T-cell (primary cell): ENCODE results near the gene RNF212. TPM values are rescaled to one million over a fixed set of nuclear protein-coding genes. Genes with fewer than 3 reads are reported as not detected.

Source experiments
- ATAC-seq, 4 experiments: fragments of 200-7000 bp in 3 of 4; fragments of 150-1000 bp in 1 of 4; cut with Tn5 transposase; replicated peaks in 1 of 4; 1 replicate in 3 of 4; 2 replicates in 1 of 4; pipeline ENCODE4 v1.10.0; 2021; ENCODE audit warnings: moderate library complexity in 3 of 4, mild to moderate bottlenecking in 2 of 4, moderate number of reproducible peaks in 1 of 4
- CTCF ChIA-PET, 2 donors: fragments of 300-600 bp; sonication (Branson Sonifier 250); formaldehyde crosslinking; loops; one replicate each; lab custom pipeline; 2022; ENCODE audit warnings: antibody characterized with exemption in 2 of 2; lab: Charles Lee
- POLR2A ChIA-PET, 2 donors: fragments of 300-600 bp; sonication (Branson Sonifier 250); formaldehyde crosslinking; loops; one replicate each; lab custom pipeline; 2022; ENCODE audit warnings: antibody characterized with exemption in 2 of 2; lab: Charles Lee
- DNase-seq, 35 experiments: peaks; one replicate each; pipeline versions ENCODE4 v3.0.0 to v3.0.0-alpha.2; 2013 to 2023
- H3K27ac ChIP-seq: one replicate; pipeline ENCODE4 v1.5.1; 2013; ENCODE audit warnings: low read length
- H3K27me3 ChIP-seq, 2 experiments: replicated peaks in 1 of 2; 1 replicate in 1 of 2; 2 replicates in 1 of 2; pipeline versions ENCODE4 v1.6.1 to v1.7.0; 2013; ENCODE audit warnings: low read length in 1 of 2, mixed read lengths in 1 of 2; ENCODE audit not compliant: control insufficient read depth in 2 of 2, insufficient read depth in 2 of 2; ENCODE audit errors: extremely low read depth in 1 of 2
- H3K36me3 ChIP-seq, 2 donors: 1 replicate in 1 of 2; 2 replicates in 1 of 2; pipeline versions ENCODE4 v1.6.1 to v1.7.0; 2013; ENCODE audit warnings: low read length in 1 of 2; ENCODE audit not compliant: control insufficient read depth in 2 of 2, insufficient read depth in 1 of 2; ENCODE audit errors: extremely low read depth in 1 of 2
- H3K4me1 ChIP-seq, 2 experiments: 1 replicate in 1 of 2; 2 replicates in 1 of 2; pipeline versions ENCODE4 v1.6.1 to v1.7.0; 2013; ENCODE audit warnings: low read length in 2 of 2, mixed read lengths in 1 of 2; ENCODE audit not compliant: insufficient read depth in 2 of 2, control insufficient read depth in 1 of 2; ENCODE audit errors: extremely low read depth in 1 of 2
- H3K4me3 ChIP-seq, 2 donors: 1 replicate in 1 of 2; 2 replicates in 1 of 2; pipeline versions ENCODE4 v1.5.1 to v1.7.0; 2013; ENCODE audit warnings: mild to moderate bottlenecking in 2 of 2, low read length in 1 of 2, moderate library complexity in 1 of 2; ENCODE audit not compliant: control insufficient read depth in 1 of 2; ENCODE audit errors: extremely low read depth in 1 of 2
- H3K9me3 ChIP-seq: 2 replicates; pipeline ENCODE4 v1.7.0; 2013
- H3K27ac Mint-ChIP-seq, 2 donors: one replicate each; pipeline ENCODE4 v1.8.0; 2020 to 2021; ENCODE audit warnings: mild to moderate bottlenecking in 2 of 2, mixed read lengths in 2 of 2
- H3K27me3 Mint-ChIP-seq, 2 donors: one replicate each; pipeline ENCODE4 v1.8.0; 2021 to 2022; ENCODE audit warnings: mixed read lengths in 2 of 2
- H3K36me3 Mint-ChIP-seq: one replicate; pipeline ENCODE4 v1.8.0; 2021; ENCODE audit warnings: mixed read lengths
- H3K4me1 Mint-ChIP-seq, 3 donors: one replicate each; pipeline ENCODE4 v1.8.0; 2020 to 2022; ENCODE audit warnings: mixed read lengths in 3 of 3, mild to moderate bottlenecking in 1 of 3
- H3K4me3 Mint-ChIP-seq, 3 donors: one replicate each; pipeline ENCODE4 v1.8.0; 2020 to 2022; ENCODE audit warnings: mild to moderate bottlenecking in 3 of 3, mixed read lengths in 3 of 3, moderate library complexity in 3 of 3
- H3K9me3 Mint-ChIP-seq, 3 donors: one replicate each; pipeline ENCODE4 v1.8.0; 2020 to 2022; ENCODE audit warnings: mixed read lengths in 3 of 3
- WGBS: methylation state at CpG from one replicate; pipeline ENCODE4 v1.1.5; 2013; ENCODE audit warnings: missing lambda C conversion rate; ENCODE audit not compliant: insufficient coverage; 5-methylcytosine and 5-hydroxymethylcytosine counted together
- total RNA-seq, 35 experiments: library from RNA in 6 of 35; stranded (reverse) in 6 of 35; fragments of 120-200 nt in 1 of 35; gene quantifications; one replicate each; pipeline versions ENCODE4 v1.2.1 to v1.2.4 and lab custom pipeline; 2013 to 2026

The RNF212 gene
- total RNA-seq, 5 donors from 2014 or later (not counting 1 experiment from before 2014, with no cell fraction given) = 3.0 to 5.3 (median 3.9) TPM

GRCh38 chr4:1111259-1111809 lies 2.0 kb downstream of the RNF212 start:
- H3K27me3 ChIP-seq = peaks cover 5 to 23% of the 10 kb centered on the region in 2 experiments
- no peak overlapping the region for H3K27ac ChIP-seq
- WGBS = 66% methylated on average over 8 of the region's 8 CpGs
- ATAC-seq (no peak), DNase-seq (no peak)
- H3K4me3 ChIP-seq = no peak overlapping the region
- H3K9me3 ChIP-seq = no peaks in the 10 kb centered on the region
- Mint-ChIP-seq H3K36me3 (no peaks in the 10 kb centered on the region), H3K4me3 (peak overlapping the region in 1 of 3 donors; percentile 56), H3K4me1 (peaks cover 0 to 7% (median 0%) of the 10 kb centered on the region in 3 donors), H3K9me3 (no peaks in the 10 kb centered on the region), H3K27me3 (peaks cover 25 to 34% of the 10 kb centered on the region in 2 donors), H3K27ac (no peak overlapping the region)
- CTCF ChIA-PET = no interaction called here
- POLR2A ChIA-PET = no interaction called here
- no peaks in the 10 kb centered on the region for H3K36me3 ChIP-seq
- peaks cover 0 to 4% of the 10 kb centered on the region in 2 experiments for H3K4me1 ChIP-seq

- Mint-ChIP-seq H3K4me3 (no peak overlapping the region), H3K4me1 (peaks cover 0 to 7% (median 0%) of the 10 kb centered on the region in 3 donors), H3K9me3 (no peaks in the 10 kb centered on the region), H3K27ac (no peak overlapping the region), H3K27me3 (peaks cover 25 to 34% of the 10 kb centered on the region in 2 donors), H3K36me3 (no peaks in the 10 kb centered on the region)
- Histone ChIP-seq H3K4me3 (no peak overlapping the region), H3K27me3 (peaks cover 0 to 23% of the 10 kb centered on the region in 2 experiments), H3K36me3 (no peaks in the 10 kb centered on the region), H3K27ac (no peak overlapping the region), H3K4me1 (peaks cover 0 to 4% of the 10 kb centered on the region in 2 experiments), H3K9me3 (no peaks in the 10 kb centered on the region)
- ATAC-seq = no peak
- ChIA-PET CTCF (no interaction called here), POLR2A (no interaction called here)
- WGBS = 89% methylated on average over 4 of the region's 8 CpGs
- no peak for DNase-seq
These were observed 3.4 kb downstream of the RNF212 start for GRCh38 chr4:1109898-1110506.

- H3K27me3 Mint-ChIP-seq = peaks cover 25 to 30% of the 10 kb centered on the region in 2 donors
- Histone ChIP-seq H3K4me1 (peaks cover 0 to 4% of the 10 kb centered on the region in 2 experiments), H3K36me3 (no peaks in the 10 kb centered on the region), H3K27me3 (peaks cover 0 to 18% of the 10 kb centered on the region in 2 experiments), H3K27ac (no peak overlapping the region), H3K9me3 (no peaks in the 10 kb centered on the region), H3K4me3 (no peak overlapping the region)
- ChIA-PET POLR2A (no interaction called here), CTCF (interaction anchor here in 1 of 2 donors (0.6 kb wide), 1 partner anchor 17 kb away, joined by 3 read pairs; no protein-coding TSS in a partner anchor)
- H3K36me3 Mint-ChIP-seq = no peaks in the 10 kb centered on the region
- 100% methylated on average over 1 of the region's 2 CpGs for WGBS
- H3K4me1 Mint-ChIP-seq = peaks cover 0 to 7% (median 0%) of the 10 kb centered on the region in 3 donors
- DNase-seq (no peak), ATAC-seq (no peak)
- no peak overlapping the region for H3K4me3 Mint-ChIP-seq
- no peak overlapping the region for H3K27ac Mint-ChIP-seq
- H3K9me3 Mint-ChIP-seq = no peaks in the 10 kb centered on the region
These were observed 4.0 kb downstream of the RNF212 start for GRCh38 chr4:1109333-1109732.

- POLR2A ChIA-PET = no interaction called here
- CTCF ChIA-PET = no interaction called here
- Mint-ChIP-seq H3K9me3 (no peaks in the 10 kb centered on the region), H3K27me3 (peaks cover 10 to 12% of the 10 kb centered on the region in 2 donors), H3K4me1 (peaks cover 0 to 7% (median 0%) of the 10 kb centered on the region in 3 donors), H3K36me3 (no peaks in the 10 kb centered on the region), H3K27ac (no peak overlapping the region), H3K4me3 (no peak overlapping the region)
- ATAC-seq (no peak), DNase-seq (no peak)
- 75% methylated on average over 8 of the region's 10 CpGs for WGBS
- Histone ChIP-seq H3K4me1 (no peaks in the 10 kb centered on the region), H3K9me3 (no peaks in the 10 kb centered on the region), H3K27me3 (peaks cover 0 to 2% of the 10 kb centered on the region in 2 experiments), H3K27ac (no peak overlapping the region), H3K4me3 (no peak overlapping the region), H3K36me3 (no peaks in the 10 kb centered on the region)
These were observed 7.7 kb downstream of the RNF212 start for GRCh38 chr4:1105662-1106061.

GRCh38 chr4:1105067-1105466 lies 8.3 kb downstream of the RNF212 start:
- no peaks in the 10 kb centered on the region for H3K9me3 ChIP-seq
- H3K4me1 Mint-ChIP-seq = peaks cover 0 to 7% (median 0%) of the 10 kb centered on the region in 3 donors
- no peak overlapping the region for H3K27ac ChIP-seq
- H3K4me3 Mint-ChIP-seq = no peak overlapping the region
- no peaks in the 10 kb centered on the region for H3K36me3 ChIP-seq
- no peak overlapping the region for H3K4me3 ChIP-seq
- ATAC-seq (no peak), DNase-seq (no peak)
- ChIA-PET CTCF (no interaction called here), POLR2A (no interaction called here)
- H3K27me3 ChIP-seq = no peaks in the 10 kb centered on the region
- no peak overlapping the region for H3K27ac Mint-ChIP-seq
- 84% methylated on average over 9 of the region's 12 CpGs for WGBS
- no peaks in the 10 kb centered on the region for H3K36me3 Mint-ChIP-seq
- no peaks in the 10 kb centered on the region for H3K9me3 Mint-ChIP-seq
- no peaks in the 10 kb centered on the region for H3K4me1 ChIP-seq
- H3K27me3 Mint-ChIP-seq = peaks cover 6 to 9% of the 10 kb centered on the region in 2 donors

GRCh38 chr4:1104647-1105046 lies 8.7 kb downstream of the RNF212 start:
- H3K4me3 Mint-ChIP-seq = no peak overlapping the region
- H3K27ac Mint-ChIP-seq = no peak overlapping the region
- peaks cover 2 to 5% of the 10 kb centered on the region in 2 donors for H3K27me3 Mint-ChIP-seq
- ChIA-PET CTCF (no interaction called here), POLR2A (no interaction called here)
- no peaks in the 10 kb centered on the region for H3K9me3 ChIP-seq
- H3K27ac ChIP-seq = no peak overlapping the region
- no peaks in the 10 kb centered on the region for H3K36me3 Mint-ChIP-seq
- WGBS = 71% methylated on average over 1 of the region's 8 CpGs
- no peaks in the 10 kb centered on the region for H3K9me3 Mint-ChIP-seq
- DNase-seq (no peak), ATAC-seq (no peak)
- H3K4me3 ChIP-seq = no peak overlapping the region
- H3K4me1 Mint-ChIP-seq = peaks cover 0 to 2% (median 0%) of the 10 kb centered on the region in 3 donors
- H3K4me1 ChIP-seq = no peaks in the 10 kb centered on the region
- no peaks in the 10 kb centered on the region for H3K27me3 ChIP-seq
- no peaks in the 10 kb centered on the region for H3K36me3 ChIP-seq
